T-helper 2 cell (primary cell): ENCODE data around the gene EIF3D.

Source experiments
- DNase-seq, 5 experiments: peaks; one replicate each; pipeline versions ENCODE4 v3.0.0 to v3.0.0-alpha.2; 2012 to 2022
- total RNA-seq, 2 donors: gene quantifications; one replicate each; lab custom pipeline; 2026; lab: John Stamatoyannopoulos, UW

EIF3D gene, protein sequence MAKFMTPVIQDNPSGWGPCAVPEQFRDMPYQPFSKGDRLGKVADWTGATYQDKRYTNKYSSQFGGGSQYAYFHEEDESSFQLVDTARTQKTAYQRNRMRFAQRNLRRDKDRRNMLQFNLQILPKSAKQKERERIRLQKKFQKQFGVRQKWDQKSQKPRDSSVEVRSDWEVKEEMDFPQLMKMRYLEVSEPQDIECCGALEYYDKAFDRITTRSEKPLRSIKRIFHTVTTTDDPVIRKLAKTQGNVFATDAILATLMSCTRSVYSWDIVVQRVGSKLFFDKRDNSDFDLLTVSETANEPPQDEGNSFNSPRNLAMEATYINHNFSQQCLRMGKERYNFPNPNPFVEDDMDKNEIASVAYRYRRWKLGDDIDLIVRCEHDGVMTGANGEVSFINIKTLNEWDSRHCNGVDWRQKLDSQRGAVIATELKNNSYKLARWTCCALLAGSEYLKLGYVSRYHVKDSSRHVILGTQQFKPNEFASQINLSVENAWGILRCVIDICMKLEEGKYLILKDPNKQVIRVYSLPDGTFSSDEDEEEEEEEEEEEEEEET
- 223 to 253 reads per million in 2 donors for total RNA-seq

DNA sequence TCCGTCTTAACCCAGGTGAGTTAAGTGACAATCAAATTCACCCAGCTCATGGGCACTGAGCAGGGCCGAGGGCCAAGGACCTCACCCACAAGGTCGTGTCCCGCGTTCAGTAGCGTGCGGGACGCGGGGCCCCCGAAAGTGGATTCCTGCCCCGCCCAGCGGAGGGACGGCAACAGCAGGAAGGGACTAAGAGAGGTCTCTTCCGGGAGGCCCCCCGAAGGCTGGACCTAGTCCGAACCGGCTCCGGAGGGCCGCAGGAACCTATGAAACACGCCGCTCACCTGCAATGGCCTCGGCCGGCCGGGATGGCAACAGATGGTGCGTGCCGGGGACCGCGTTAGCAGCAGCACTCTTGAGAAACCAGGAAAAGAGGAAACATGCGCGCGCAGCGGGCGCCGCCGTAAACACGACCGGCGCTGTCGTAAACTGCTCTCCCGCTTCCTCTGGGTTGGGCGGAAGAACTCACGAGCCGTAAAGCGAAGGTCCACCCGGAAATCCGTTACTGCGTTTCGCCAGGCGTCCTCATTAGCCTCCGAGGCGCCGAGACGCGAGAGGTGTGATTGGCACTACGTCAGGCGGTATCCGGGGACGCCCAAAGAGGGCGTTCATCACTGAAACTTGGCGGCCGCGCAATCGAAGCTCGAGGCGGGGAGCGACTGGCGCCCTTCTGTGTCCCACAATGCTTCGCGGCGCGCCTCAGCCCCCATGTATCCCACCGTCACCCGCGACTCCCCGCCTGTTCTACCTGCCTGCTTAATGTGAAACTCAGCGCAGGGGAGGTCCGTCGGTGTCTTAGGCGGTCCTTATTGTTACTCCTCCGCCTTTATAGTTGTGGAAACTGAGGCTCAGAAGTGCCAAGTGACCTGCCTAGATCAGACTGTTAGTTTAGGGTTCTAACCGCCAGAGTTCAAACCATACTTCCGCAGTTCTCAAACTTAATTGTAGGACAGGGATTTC is at the start of gene EIF3D:
Gene EIF3D, minus strand, starts transcription at position 372 of the 957 bp plus-strand sequence. CDS start 3,045 bp downstream, outside the sequence.
- DNase-seq, result peak; percentile 90 to 100 (median 98)

DNA sequence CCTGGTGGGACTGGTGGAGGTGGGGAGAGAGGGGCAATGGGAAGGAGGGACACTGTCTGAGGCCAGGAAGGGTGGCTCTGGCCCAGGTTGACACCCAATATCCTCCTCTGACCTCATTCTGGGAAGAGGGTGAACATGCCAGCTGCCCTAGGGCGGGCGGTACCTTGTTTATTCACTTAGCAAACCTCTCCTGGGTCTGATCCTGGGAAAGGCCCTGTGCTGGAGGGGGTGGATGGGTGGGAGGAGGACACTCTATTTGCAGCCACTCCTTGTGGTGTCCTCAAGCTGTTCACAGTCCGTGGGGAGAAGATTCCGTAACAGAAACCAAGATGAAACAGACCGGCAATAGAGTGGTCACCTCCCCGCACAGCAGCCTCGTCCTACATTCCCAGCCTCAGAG is 49.7 kb upstream of the EIF3D start:
- DNase-seq, result no peak

DNA sequence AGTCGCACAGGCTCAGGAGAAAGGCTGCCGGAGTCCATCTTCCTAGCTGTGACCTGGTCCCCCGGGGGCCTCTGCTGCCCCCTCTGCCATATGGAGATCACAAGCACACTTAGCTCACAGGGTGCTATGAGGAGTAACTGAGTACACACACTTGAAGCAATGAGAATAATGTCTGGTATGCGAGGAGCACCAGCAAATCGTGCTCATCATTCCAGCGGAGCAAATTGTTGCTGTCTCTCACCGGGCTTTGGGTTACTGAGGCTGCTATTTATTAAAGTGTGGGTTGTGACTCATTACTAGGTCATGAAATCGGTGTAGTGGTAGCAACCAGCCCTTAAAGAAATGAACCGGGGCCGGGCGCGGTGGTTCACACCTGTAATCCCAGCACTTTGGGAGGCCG is 48.1 kb upstream of the EIF3D start:
- no peak for DNase-seq

DNA sequence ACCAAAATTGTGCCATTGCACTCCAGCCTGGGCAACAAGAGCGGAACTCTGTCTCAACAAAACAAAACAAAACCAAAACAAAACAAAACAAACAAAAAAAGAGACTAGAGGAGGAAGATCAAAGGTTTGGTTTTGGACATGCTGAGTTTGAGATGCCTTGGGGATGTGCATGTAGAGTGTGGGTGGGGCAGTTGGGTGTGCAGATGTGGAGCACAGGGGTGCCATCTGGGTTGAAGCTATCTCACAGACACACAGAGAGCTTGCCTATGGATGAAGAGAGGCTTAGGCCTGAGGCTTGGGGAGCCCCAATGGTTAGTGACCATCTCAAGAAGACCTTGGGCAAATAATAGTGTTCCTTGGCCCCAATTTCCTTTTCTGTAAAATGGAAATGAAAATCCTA is 45.8 kb upstream of the EIF3D start:
- DNase-seq, result no peak

DNA sequence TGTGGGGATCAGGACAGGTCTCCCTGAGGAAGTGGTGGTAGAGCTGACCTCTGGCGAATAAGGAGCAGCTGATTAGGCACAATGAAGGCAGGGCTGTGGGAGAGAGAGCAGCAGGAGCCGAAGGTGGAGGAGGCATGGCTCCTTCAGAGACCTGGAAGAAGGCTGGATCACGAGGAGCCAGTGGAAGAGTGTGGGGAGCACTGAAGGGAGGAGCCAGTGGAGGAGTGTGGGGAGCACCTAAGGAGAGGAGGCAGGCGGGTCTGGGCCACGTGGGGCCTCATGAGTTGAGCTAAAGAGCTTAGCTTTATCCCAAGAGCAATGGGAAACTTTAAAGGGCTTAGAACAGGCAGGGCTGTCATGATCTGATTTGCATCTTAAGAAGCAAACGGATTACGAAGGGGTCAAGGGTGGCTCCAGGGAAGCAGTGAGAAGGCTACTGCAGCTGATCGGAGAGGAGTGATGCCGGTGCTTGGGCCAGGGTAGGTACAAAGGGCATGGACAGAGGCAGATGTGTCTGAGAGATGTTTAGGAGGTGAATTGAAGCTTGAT is 44.9 kb upstream of the EIF3D start:
- DNase-seq, result no peak

DNA sequence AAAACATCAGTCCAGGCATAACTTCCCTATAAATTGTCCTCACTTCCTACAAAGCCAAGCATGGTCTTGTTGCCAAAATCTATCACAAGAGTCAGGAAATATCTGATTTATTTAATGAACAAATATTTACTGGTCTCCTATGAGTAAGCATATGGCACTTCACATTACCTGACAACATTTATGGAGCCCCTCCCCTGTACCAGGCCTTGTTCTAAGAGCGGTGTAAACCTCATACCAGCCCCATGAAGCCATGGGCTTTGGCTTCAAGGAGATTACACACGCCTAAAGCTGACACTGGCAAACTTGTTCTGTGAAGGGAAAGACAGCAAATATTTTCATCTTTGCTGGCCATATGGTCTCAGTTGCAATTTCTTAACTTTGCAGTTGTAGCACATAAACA is 43.0 kb upstream of the EIF3D start:
- no peak for DNase-seq

DNA sequence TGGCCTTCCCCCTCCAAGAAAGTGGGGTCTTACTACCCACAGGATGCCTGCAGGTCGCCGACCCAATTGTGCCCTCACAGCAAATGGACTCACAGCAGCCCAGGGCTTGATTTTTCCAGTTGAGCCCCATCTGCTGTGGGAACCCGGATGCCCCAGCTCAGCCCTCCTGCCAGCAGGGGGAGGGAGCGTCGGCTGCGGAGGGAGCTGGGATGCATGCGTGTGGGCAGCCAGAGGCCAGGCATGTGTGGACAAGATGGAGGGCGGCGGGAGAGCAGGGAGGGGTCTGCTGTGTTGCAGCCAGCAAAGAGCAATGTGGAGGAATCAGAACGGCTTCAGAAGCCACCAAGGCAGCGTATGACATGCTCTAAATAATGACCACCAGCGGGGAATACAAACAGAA is 41.0 kb upstream of the EIF3D start:
- DNase-seq, result no peak

DNA sequence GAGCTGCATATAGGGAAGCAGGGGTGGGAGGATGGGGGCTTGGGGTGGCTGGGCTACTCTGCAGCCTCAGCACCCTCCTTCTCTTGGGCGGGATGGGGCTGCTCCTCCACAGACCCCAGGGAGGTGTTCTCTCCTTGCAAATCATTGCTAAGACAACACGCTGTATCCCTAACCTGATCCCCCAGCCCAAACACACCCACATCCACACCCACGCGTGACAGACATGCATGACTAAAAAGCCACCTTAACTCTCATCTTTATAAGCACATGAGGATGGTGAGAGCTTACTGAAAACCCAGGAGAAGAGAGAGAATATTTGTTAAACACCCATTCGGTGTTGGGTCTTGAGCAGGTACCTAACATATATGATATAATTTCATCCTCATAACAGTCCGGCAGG is 39.9 kb upstream of the EIF3D start:
- DNase-seq, result no peak

DNA sequence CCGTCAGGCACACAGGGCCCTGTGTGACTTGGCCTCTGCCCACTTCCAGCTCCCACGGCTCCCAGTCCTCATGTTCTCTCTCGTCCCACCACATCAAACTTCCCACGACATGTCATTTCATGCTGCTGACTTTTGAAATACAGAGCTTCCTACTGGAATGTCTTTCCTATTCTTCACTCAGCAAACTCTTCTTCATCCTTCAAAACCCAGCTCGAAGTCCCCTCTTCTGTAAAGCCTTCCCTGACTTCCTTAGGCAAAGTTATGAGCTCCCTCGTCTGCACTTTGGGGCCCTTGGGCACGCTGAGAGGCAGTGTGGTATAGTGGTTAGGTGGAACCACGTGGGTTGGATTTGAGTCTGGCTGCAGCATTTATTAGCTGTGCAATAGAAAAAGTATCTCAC is 37.8 kb upstream of the EIF3D start:
- DNase-seq, result no peak

DNA sequence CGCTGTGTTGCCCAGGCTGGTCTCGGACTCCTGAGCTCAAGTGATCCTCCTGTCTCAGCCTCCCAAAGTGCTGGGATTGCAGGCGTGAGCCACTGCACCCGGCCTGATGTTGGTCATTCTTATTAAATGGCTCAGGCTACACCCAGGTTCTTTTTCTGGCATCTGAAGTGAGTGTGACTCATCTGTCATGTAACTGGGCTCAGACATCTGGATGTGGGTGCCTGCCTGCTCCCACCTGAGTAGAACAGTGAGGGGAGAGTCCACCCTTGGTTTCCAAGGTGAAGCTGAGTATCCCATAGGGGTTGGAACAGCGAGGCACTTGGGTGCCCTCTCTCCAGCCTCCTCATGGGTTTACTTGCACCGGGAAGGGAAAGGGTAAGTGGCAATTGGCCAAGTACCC is 36.7 kb upstream of the EIF3D start:
- no peak for DNase-seq

DNA sequence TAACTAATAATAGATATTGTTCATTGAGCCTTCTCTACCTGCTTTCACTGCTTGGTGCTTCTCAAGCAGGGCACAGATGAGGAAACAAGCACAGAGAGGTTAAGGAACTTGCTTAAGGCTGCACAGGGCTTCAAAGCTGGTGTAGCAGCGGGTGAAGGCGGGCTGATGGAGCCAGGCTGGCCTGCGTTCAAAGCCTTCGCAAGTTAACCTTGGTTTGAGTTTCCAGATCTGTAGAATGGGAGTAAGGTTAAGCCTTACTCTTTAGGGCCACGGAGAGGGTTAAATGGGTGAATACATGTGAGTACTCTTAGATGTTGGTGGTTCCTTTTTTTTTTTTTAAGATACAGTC is 36.2 kb upstream of the EIF3D start:
- no peak for DNase-seq

DNA sequence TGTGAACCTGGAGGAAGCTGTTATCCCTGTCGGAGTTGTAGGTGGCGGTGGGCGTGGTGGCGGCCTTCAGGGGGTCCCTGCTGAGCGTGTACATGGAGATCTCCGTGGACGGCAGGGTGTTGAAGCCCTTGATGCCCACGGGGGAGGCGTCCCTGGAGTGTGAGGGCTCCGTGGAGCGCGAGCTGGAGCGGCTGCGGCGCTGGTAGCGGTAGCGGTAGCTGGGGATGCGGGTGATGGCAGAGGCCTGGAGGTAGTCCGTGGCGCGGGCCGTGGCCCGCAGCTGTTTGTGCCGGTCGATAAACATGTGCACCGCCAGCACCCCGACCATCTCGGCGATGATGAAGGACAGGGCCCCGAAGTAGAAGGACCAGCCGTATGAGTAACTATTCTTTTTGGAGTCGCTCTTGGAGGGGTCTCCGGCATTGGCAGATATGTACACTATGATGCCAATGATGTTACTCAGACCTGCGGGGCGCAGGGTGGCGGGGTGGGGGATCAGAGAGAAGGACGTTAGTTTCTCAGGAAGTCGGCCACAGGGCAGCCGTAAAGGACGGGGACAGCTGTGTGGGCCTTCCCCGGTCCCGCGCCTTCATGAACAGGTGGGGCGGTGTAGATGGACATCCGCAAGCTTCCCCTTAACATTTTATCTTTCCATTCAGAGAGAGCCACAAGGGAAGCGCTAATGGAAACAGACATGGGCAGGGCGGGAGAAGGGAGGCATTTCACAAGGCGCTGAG is 35.6 kb upstream of the EIF3D start:
- DNase-seq, result no peak

DNA sequence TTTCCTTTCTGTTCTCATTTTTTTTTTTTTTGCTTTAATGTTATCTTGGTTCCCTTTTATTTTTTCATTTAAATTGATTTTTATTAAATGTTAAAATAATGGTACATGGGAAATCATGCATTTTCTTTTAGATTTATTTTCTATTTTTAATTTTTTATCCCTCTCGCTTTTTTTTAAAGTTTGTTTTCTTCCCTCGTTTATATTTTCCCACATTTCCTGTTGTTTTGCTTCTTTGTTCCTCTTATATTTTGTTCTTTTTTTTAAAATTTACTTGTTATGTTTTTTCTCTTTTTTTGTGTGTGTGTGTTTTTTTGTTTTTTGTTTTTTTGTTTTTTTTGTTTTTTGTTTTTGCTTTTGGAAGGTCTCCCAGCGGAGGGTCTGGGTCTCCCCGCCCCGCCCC is 34.9 kb upstream of the EIF3D start:
- no peak for DNase-seq

DNA sequence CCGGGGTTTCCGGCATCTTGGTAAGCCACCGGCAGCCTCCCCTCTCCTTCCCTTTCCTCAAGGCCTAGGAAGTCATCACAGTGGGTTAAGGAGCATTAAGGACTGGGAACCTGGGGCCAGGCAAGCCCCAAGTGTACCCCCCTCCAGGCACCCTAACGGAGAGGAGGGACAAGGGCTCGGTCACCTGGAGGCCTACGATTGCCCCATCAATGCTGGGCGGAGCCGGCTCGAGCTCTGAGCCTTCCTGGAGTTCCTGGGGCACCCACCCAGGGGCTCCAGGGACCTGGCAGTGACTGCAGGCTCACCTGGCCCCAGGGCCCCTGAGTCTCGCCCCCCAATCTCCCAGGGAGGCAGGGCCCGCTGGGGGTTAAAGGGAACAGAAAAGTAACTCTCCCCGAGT is 34.5 kb upstream of the EIF3D start:
- DNase-seq, result no peak

DNA sequence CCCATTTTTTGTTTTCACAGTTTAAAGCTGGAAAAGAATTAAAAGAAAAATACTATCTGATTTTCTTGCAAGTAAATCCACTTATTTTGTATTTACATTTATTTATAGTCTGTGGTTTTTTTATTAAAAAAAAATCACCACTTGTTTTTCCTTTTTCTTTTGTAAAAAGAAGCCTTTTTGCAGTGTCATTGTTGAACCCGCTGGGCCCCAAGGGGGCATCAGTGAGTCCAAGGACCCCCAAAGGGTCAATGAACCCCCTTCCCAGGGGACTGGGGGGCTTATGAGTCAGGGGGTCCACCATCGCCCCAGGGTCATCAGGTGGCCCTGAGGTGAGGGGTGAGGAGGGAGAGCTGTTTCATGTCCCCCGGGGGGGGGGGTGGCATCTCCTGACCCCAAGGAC is 34.0 kb upstream of the EIF3D start:
- no peak for DNase-seq

DNA sequence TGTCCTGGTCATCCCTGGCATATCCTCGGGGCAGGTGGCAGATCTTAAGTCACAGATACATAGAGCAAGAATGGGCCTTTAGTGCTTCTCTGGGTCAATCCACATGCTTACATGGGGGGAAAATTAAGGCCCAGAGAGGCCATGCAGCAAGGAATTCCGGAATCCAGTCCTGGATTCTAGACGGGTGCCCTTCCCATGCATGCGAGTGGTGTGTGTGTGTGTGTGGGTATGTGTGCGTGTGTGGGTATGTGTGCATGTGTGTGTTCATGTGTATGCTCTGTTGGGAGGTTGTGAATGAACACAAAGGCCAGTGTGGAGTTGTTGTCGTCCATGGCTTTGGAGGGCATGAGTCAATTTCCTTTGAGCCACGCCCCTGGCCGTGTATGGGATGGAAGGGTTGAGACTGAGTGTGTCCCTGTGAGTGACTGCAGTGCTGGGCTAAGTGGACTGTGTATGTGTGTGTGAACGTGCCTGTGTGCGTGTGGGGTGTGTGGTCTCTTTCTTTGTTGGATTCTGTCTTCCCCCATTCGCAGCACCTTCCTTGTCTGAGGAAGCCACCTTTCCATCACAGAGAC is 33.4 kb upstream of the EIF3D start:
- no peak for DNase-seq

DNA sequence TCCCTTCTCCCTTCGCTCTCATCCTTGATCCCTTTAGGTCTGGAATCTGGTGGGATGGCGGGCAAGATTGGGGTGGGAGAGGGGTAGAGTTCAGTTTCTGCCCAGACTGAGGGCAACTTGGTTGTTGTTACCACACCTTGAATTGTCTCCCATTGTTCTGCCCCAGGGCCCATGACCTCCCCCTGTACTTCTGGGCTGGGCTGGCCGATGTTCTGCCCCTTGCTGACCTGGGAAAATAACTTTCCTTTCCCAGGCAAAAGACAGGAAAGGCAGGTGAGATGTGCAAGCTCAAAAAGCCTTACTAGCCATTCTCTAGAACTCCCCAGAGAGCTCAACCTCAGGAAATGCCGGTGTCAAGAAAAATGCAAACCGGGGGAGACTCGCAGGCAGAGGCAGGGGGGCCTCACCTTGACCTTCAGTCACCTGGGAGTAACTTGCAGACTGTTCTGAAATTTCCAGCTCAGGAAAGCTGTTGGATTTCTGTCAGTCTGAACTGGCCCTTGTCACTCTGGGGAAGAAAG is 32.4 kb upstream of the EIF3D start:
- DNase-seq, result no peak

DNA sequence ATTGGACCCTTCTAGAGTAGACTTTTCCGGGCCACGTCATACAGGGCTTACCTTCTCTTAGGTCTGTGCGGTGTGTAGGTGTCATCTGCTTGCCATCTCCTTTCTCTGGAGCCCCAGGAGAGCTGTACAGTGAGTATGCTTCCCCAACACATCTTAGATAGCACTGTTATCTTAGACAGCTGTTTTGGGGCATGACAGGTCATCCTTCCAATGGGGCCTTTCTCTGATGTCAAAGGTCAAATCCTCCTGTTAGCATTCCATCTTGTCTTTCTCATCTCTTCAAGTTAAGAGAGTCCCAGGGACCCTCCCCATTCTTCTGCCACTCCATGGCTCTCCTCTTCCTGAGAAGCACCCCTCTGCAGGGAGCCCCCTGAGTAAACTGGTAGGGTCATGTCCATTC is 31.0 kb upstream of the EIF3D start:
- no peak for DNase-seq

DNA sequence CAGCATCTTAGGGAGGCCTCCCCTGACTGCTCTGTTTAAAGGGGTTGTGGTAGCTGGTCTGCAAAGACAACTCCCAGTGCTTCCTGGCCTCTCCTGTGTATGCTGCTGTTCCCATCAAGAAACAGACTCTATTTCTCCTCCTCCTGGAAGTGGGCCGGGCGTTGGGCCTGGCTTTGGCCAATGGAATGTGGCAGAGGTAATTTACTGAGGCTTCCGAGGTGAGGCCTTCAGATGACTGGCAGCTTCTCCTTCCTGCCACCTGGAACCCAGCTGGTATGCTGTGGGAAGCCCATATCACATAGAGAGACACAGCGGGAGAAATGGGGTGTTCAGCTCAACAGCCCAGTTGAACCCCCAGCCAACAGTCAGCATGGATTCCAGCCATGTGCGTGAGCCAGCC is 25.1 kb upstream of the EIF3D start:
- no peak for DNase-seq

DNA sequence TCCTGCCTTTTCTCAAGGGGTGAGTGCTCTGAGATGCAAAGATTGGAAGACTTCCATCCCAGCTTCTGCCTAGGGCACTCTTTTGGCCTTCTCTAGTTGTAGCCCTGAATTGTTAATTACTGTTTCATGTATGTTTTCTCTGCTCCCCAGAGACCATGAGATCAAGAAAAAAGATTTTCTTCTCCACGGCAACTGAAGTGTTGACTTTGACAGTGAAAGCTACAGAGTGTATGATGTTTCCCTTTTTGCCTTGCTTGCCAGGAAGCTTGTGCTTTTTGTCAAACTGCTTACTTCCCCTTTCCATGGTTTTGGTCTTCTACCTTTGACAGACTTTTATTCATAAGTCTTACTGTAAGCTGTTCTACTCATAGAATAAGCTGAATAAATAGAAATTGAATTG is 23.3 kb upstream of the EIF3D start:
- DNase-seq, result no peak

DNA sequence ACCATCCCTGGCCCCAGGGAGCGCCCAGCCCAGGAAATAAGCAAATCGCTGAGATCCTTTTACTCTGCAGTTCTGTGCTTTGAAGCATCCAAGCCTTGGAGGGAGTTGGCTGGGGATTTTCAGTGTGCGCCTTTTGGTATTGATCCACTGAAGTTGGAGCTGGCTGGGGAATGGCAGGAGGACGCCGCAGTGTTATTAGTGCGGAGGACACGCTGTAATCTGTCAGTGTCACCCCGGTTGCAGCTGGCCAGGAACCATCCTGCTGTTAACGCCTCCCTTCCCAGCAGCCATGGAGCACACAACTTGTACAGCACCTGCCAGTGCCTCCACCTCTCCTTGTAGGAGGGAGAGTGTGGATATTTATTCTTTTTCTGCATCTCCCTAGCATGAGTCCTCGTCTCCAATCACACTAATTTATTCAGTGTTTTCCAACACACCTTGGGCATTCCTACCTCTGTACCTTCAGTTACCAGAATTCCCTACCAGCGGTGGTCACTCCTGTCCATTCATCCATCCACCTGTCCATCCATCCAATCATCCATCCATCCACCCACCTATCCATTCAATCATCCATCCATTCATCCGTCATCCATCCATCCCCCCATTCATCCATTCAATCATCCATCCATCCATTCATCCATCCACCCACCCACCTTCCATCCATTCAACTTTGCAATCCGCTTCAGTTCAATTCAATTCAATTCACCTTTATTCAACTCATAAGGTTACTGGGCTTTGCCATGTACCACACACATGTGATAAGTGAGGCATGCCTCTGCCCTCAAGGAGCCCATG is 21.9 kb upstream of the EIF3D start:
- DNase-seq, result no peak
